K562 (cell line): Measurements from ENCODE around the gene COL20A1. TPM values are rescaled to one million over a fixed set of nuclear protein-coding genes. Genes with fewer than 3 reads are reported as not detected.

Source experiments
- ATAC-seq: fragments of 200-7000 bp; cut with Tn5 transposase; 3 replicates; pipeline ENCODE4 v1.9.1; 2020; ENCODE audit warnings: moderate library complexity
- BruUV-seq: library from RNA; stranded (reverse); fragments of 400-500 nt; replicated peaks from 2 replicates; lab custom pipeline; 2021; lab: Mats Ljungman, UMichigan
- CTCF ChIA-PET: fragments of 300-600 bp; formaldehyde crosslinking; extraction: SDS; loops from one replicate; lab custom pipeline; 2021; ENCODE audit warnings: low intra/inter-chr PET ratio; lab: Yijun Ruan, JAX
- POLR2A ChIA-PET: fragments of 300-600, 350-650 bp; sonication (Branson Sonifier 250); formaldehyde crosslinking; extraction: SDS; loops from one replicate; lab custom pipeline; 2021; ENCODE audit warnings: antibody characterized with exemption, inconsistent platforms; lab: Yijun Ruan, JAX
- DNase-seq, 4 experiments: peaks; one replicate each; pipeline versions ENCODE4 v3.0.0 to v3.0.0-alpha.2; 2011 to 2018; ENCODE audit warnings: low spot score in 3 of 4, mixed read lengths in 3 of 4; ENCODE audit errors: extremely low read depth in 1 of 4
- FAIRE-seq: peaks from 2 replicates; lab custom pipeline; 2011; peaks lifted over from hg19 to GRCh38; lab: Jason Lieb, UNC
- H2AFZ ChIP-seq: 2 replicates; pipeline ENCODE4 v1.6.0; 2011; ENCODE audit warnings: low read depth, low read length, control low read depth, inconsistent platforms
- H3K27ac ChIP-seq: fragments of 200-600 bp; 3 replicates; pipeline ENCODE4 v1.8.0; 2011; ENCODE audit warnings: low read depth, mild to moderate bottlenecking, control low read depth, inconsistent platforms, low read length, moderate library complexity, mixed read lengths; ENCODE audit errors: extremely low read depth
- H3K27me3 ChIP-seq, 2 experiments: fragments of 300-600 bp in 1 of 2; 2 replicates in 1 of 2; 3 replicates in 1 of 2; pipeline versions ENCODE4 v1.6.0 to v1.8.0; 2011; ENCODE audit warnings: inconsistent platforms in 2 of 2, low read length in 2 of 2, mild to moderate bottlenecking in 1 of 2, mixed read lengths in 1 of 2, moderate library complexity in 1 of 2; ENCODE audit not compliant: control insufficient read depth in 2 of 2, insufficient read depth in 2 of 2
- H3K36me3 ChIP-seq: fragments of 300-600 bp; 3 replicates; pipeline ENCODE4 v1.8.0; 2011; ENCODE audit warnings: mild to moderate bottlenecking, low read length, inconsistent platforms; ENCODE audit not compliant: control insufficient read depth, insufficient read depth
- H3K4me1 ChIP-seq, 2 experiments: fragments of 200-600 bp in 1 of 2; replicated peaks in 1 of 2; 2 replicates in 1 of 2; 3 replicates in 1 of 2; pipeline versions ENCODE4 v1.5.1 to v1.8.0; 2011; ENCODE audit warnings: inconsistent platforms in 2 of 2, low read length in 2 of 2, mild to moderate bottlenecking in 1 of 2, mixed read lengths in 1 of 2, moderate library complexity in 1 of 2; ENCODE audit not compliant: control insufficient read depth in 2 of 2, insufficient read depth in 2 of 2
- H3K4me2 ChIP-seq: 2 replicates; pipeline ENCODE4 v1.6.1; 2011; ENCODE audit warnings: low read length, control low read depth, inconsistent platforms, mixed read lengths; ENCODE audit not compliant: insufficient read depth
- H3K4me3 ChIP-seq: fragments of 200-600 bp; sonication (generic), shearing (Covaris generic); 2 replicates; pipeline ENCODE4 v1.5.1; 2016; ENCODE audit warnings: control low read depth, inconsistent platforms
- H3K79me2 ChIP-seq: fragments of 200-600 bp; 3 replicates; pipeline ENCODE4 v1.8.0; 2011; ENCODE audit warnings: low read length, inconsistent platforms; ENCODE audit not compliant: control insufficient read depth, insufficient read depth
- H3K9ac ChIP-seq, 2 experiments: 2 replicates each; pipeline versions ENCODE4 v1.6.0 to v1.6.1; 2011; ENCODE audit warnings: low read depth in 2 of 2, low read length in 2 of 2, control low read depth in 1 of 2, inconsistent platforms in 1 of 2, mild to moderate bottlenecking in 1 of 2, mixed read lengths in 1 of 2; ENCODE audit not compliant: insufficient read depth in 1 of 2
- H3K9me1 ChIP-seq: one replicate; pipeline ENCODE4 v1.6.0; 2011; ENCODE audit warnings: inconsistent platforms, mild to moderate bottlenecking, low read length, moderate library complexity; ENCODE audit not compliant: control insufficient read depth, insufficient read depth
- H3K9me3 ChIP-seq: replicated peaks from 2 replicates; pipeline ENCODE4 v1.5.1; 2011; ENCODE audit warnings: low read depth, low read length, inconsistent platforms; ENCODE audit not compliant: control insufficient read depth, insufficient read depth
- H4K20me1 ChIP-seq: replicated peaks from 2 replicates; pipeline ENCODE4 v1.6.1; 2011; ENCODE audit warnings: low read length, inconsistent platforms, mixed read lengths; ENCODE audit not compliant: control insufficient read depth, insufficient read depth
- CBFB ChIP-seq: sonication (generic); formaldehyde crosslinking; IDR thresholded peaks from 2 replicates; pipeline ENCODE4 v1.4.0; 2020; ENCODE audit warnings: mild to moderate bottlenecking, missing genetic modification reagents
- CUX1 ChIP-seq: fragments of 200-800 bp; sonication (Bioruptor generic); IDR thresholded peaks from 2 replicates; pipeline ENCODE4 v1.6.1; 2016; ENCODE audit warnings: missing genetic modification characterization, missing compliant biosample characterization
- ELF2 ChIP-seq: fragments of 250-450 bp; sonication (Bioruptor Pico); IDR thresholded peaks from 2 replicates; pipeline ENCODE4 v1.5.0; 2021; ENCODE audit warnings: mild to moderate bottlenecking
- ELF4 ChIP-seq: fragments of 450-650 bp; formaldehyde crosslinking; IDR thresholded peaks from 2 replicates; pipeline ENCODE4 v1.4.0; 2022; ENCODE audit warnings: missing genetic modification characterization
- HNRNPK ChIP-seq: fragments of 200-400 bp; formaldehyde crosslinking; IDR thresholded peaks from one replicate; pipeline ENCODE4 v1.6.1; 2018; ENCODE audit warnings: mild to moderate bottlenecking, low read depth, low read length; ENCODE audit not compliant: poor library complexity, severe bottlenecking
- MNT ChIP-seq, 2 experiments: fragments of 450-650 bp; conservative IDR thresholded peaks; 2 replicates each; pipeline ENCODE4 v1.6.1; 2017; ENCODE audit warnings: mild to moderate bottlenecking in 2 of 2, moderate library complexity in 2 of 2
- PRMT5 ChIP-seq: sonication (generic); formaldehyde crosslinking; IDR thresholded peaks from 2 replicates; pipeline ENCODE4 v1.5.0; 2020; ENCODE audit warnings: missing genetic modification reagents
- PTRF ChIP-seq: fragments of 450-650 bp; IDR thresholded peaks from 2 replicates; pipeline ENCODE4 v1.6.1; 2016; ENCODE audit warnings: mild to moderate bottlenecking, missing genetic modification characterization, missing compliant biosample characterization
- RBM14 ChIP-seq: fragments of 200-400 bp; formaldehyde crosslinking; IDR thresholded peaks from 2 replicates; pipeline ENCODE4 v1.6.1; 2018; ENCODE audit warnings: low read depth, mild to moderate bottlenecking, low read length, moderate library complexity, borderline replicate concordance; ENCODE audit not compliant: insufficient read depth
- RBM39 ChIP-seq: fragments of 200-400 bp; formaldehyde crosslinking; optimal IDR thresholded peaks from 2 replicates; pipeline ENCODE3; 2018; ENCODE audit warnings: low read depth, low read length
- SLC30A9 ChIP-seq: fragments of 250-450 bp; sonication (Bioruptor Pico); IDR thresholded peaks from 2 replicates; pipeline ENCODE4 v1.8.0; 2022; ENCODE audit warnings: mild to moderate bottlenecking, moderate library complexity
- TFAP4 ChIP-seq: sonication (generic); formaldehyde crosslinking; IDR thresholded peaks from 2 replicates; pipeline ENCODE4 v1.8.0; 2022; ENCODE audit warnings: missing genetic modification reagents, mild to moderate bottlenecking, moderate library complexity, borderline replicate concordance
- ZC3H8 ChIP-seq: fragments of 450-650 bp; IDR thresholded peaks from 2 replicates; pipeline ENCODE4 v1.6.1; 2017
- ZKSCAN3 ChIP-seq: fragments of 250-450 bp; sonication (Bioruptor Pico); IDR thresholded peaks from 2 replicates; pipeline ENCODE4 v1.4.0; 2020
- WGBS: fragments of 100-300 bp; shearing (Covaris generic); methylation state at CpG from one replicate; pipeline ENCODE4 v1.1.6; 2016; ENCODE audit warnings: low coverage, mixed read lengths; ENCODE audit not compliant: insufficient coverage; ENCODE audit errors: missing lambda C conversion rate; 5-methylcytosine and 5-hydroxymethylcytosine counted together
- in situ Hi-C: fragments of 300-500 bp; cut with MboI; formaldehyde crosslinking; loops from 4 replicates; pipeline ENCODE4 v1.15.0; 2018; ENCODE audit warnings: inconsistent platforms, mixed read lengths
- intact Hi-C: fragments of 100-400 bp; cut with micrococcal nuclease; formaldehyde crosslinking; loops from 2 replicates; pipeline ENCODE4 v1.14.2; 2022
- polyA plus RNA-seq, 8 experiments: library from polyadenylated mRNA; depleted of rRNA in 4 of 8; stranded (reverse) in 5 of 8; unstranded in 3 of 8; fragments of >200 nt; fragmentation: Nextera tagmentation in 2 of 8; fragmentation: Illumina TruSeq in 1 of 8; extraction: Ambion mirVana in 2 of 8; extraction: Trizol in 1 of 8; gene quantifications; 2 replicates each; pipeline versions ENCODE4 v1.2.1 to v1.2.3, GENCODE V29; 2011 to 2014; ENCODE audit warnings: inconsistent platforms in 1 of 8, missing spikeins in 1 of 8
- total RNA-seq, 7 experiments: library from RNA; depleted of rRNA in 6 of 7; stranded (reverse); fragments of >200 nt in 6 of 7; fragmentation: Illumina TruSeq in 2 of 7; extraction: Trizol in 2 of 7; gene quantifications; 2 replicates each; pipeline versions ENCODE4 v1.2.1 to v1.2.3, GENCODE V29; 2011 to 2021; ENCODE audit warnings: low replicate concordance in 1 of 7

COL20A1 gene
- total and polyA plus RNA-seq, 9 of the 15 experiments (the other 6 are each of a cell fraction or from before 2014, with no cell fraction given) = not detected

- Histone ChIP-seq H3K4me1 (peaks cover 0 to 24% of the 10 kb centered on the region in 2 experiments; a peak in 1 of 5 replicates), H3K27ac (no peak overlapping the region), H3K4me2 (no peak overlapping the region), H3K9ac (no peak overlapping the region), H3K4me3 (no peak overlapping the region), H4K20me1 (no peaks in the 10 kb centered on the region), H3K9me1 (no peaks in the 10 kb centered on the region), H3K36me3 (no peaks in the 10 kb centered on the region), H2AFZ (no peak overlapping the region), H3K27me3 (peaks cover 3 to 10% of the 10 kb centered on the region in 2 experiments; a peak in 3 of 5 replicates), H3K79me2 (no peaks in the 10 kb centered on the region), H3K9me3 (no peaks in the 10 kb centered on the region)
- CTCF ChIA-PET = no interaction called here
- TF ChIP-seq RBM39 (no peak), CUX1 (CRISPR knock-in tag) (no peak), ELF2 (CRISPR knock-in tag) (no peak), ZKSCAN3 (CRISPR knock-in tag) (no peak), ZC3H8 (no peak), MNT (conservative IDR thresholded peaks at IDR 0.05) (no peak), CBFB (CRISPR knock-in tag) (no peak), RBM14 (no peak), ELF4 (no peak), HNRNPK (no peak), SLC30A9 (CRISPR knock-in tag) (no peak), PTRF (tag) (no peak), TFAP4 (CRISPR knock-in tag) (no peak), PRMT5 (no peak)
- POLR2A ChIA-PET = interaction anchor here (0.6 to 1.2 kb wide), 2 partner anchors 12 to 66 kb away, joined by 3 to 5 read pairs; no protein-coding TSS in a partner anchor
- in situ Hi-C loops = no loop called here
- 10% methylated on average over 15 of the region's 18 CpGs for WGBS
- ATAC-seq (no peak), FAIRE-seq (no peak), DNase-seq (no peak)
- intact Hi-C loops = no loop called here
- no TSS peak for BruUV-seq
These were observed 36.5 kb downstream of the COL20A1 start for GRCh38 chr20:63329331-63330083.
